Measurements from ENCODE around the gene GUCA2B.

Gene GUCA2B

DNA sequence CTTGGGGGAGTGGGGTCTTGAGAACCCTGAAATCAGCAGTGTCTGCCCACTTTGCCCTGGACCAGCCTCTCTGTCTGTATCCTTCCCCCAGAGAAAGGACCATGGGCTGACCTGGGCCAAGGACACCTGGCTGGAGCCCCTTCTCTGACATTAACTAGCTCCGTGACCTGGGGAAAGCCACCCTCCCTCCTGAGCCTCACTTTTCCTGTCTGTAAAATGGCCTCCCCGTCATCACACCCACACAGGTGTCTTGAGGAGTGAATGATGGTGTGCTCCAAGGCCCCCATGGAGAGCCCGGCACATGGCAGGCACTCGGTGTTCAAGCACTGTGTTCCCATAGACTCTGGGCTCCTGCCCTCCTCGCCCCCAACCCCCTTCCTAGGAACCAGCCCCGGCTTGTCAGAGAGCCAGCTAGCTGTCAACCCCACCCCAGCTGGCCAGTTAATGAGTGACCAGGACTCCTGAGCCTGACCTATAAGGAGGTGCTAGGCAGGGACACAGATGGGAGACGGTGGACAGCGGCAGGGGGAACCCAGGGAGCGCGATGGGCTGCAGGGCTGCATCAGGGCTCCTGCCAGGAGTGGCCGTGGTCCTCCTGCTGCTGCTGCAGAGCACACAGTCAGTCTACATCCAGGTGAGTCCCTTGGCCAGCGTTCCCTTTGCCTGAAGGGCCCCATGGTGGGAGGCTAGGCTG, at the start of gene GUCA2B:
Gene GUCA2B, plus strand, starts transcription at position 504 of the 694 bp plus-strand sequence. Its CDS starts 41 bp downstream, at position 545.
- no peak for DNase-seq (ENCODE audit: low spot score)

DNA sequence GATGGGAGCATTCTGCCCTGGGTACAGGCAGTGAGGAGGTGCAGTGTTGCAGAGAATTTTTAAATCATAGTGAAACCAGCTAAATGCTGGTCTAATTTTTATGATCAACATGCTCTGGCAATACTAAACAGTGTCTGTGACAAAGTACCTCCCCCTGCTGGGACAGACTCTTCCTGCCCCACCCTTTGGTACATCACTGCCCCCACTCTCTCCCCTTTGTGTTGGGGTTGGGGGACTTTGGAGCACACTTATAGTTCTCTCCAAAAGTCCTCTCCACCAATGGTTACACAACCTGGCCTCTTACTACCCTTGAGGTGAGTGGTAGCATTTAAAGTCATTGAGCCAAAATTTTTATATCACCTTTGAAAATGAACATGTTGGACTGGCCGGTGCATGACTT, 48.2 kb upstream of the GUCA2B start:
- no peak for DNase-seq (ENCODE audit: low spot score)

DNA sequence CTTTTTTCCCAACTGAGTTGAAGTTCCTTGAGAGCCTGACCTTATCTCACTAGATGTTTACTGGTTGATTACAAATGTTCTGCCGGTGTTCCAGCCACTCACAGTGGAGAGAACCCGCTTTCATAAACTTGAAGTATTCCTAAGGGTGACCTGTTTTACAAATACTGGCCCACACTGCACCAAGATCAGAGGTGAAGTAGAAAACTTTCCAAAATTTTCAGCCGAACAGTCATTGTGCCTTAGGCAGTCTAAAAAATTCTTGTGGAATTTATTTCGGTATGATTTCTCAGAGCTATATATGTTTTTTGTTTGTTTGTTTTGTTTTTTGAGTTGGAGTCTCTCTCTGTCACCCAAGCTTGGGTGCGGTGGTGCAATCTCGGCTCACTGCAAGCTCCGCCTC, 44.9 kb upstream of the GUCA2B start:
- DNase-seq (ENCODE audit: low spot score), result no peak

DNA sequence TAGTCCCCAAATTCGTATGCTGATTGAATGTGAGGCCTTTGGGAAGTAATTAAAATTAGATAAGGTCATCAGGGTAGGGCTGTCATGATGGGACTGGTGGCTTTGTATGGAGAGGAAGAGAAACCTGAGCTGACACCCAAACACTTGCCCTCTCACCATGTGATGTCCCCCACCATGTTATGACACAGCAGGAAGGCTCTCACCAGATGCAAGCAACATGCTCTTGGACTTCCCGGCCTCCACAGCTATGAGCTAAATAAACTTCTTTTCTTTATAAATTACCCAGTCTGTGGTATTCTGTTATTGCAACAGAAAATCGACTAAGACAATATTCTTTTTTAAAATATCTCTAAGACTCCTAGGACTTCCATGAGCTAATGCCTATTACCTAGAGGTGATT, 43.6 kb upstream of the GUCA2B start:
- DNase-seq (ENCODE audit: low spot score), result no peak

DNA sequence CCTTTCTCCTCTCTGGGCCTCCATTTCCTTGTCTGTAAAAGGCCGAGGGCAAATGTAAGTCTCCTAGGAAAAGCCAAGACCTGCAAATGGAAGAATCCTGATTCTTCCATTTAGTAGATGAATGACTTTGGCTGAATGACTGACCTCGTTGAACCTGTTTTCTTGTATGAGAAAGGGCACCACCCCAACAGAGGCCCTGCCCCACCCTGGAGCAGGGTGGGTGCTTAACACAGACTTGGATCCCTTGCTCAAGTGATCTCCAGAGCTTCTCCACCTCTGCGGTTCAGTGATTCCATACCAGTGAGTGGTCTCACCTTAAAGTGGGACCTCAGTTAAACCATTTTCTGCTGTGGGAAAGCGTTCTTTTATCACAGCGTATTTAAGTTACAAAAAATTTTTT, 39.0 kb upstream of the GUCA2B start:
- no peak for DNase-seq (ENCODE audit: low spot score)

DNA sequence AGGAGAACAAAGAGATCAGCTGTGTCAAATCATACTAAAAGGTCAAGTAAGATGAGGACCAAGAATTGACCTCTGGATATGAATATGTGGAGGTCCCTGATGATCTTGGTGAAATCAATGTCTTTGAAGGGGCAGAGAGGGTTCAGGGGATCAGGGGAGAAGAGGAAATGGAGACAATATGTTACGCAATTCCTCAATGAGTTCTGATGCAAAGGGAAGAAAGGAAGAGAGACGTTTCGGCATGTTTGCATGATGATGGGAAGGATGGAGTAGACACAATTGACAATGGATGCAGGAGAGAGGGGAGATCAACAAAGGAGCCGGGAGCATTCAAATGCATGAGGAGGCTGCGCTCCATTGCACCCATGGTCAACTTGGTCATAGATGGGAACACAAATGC, 36.0 kb upstream of the GUCA2B start:
- no peak for DNase-seq (ENCODE audit: low spot score)

DNA sequence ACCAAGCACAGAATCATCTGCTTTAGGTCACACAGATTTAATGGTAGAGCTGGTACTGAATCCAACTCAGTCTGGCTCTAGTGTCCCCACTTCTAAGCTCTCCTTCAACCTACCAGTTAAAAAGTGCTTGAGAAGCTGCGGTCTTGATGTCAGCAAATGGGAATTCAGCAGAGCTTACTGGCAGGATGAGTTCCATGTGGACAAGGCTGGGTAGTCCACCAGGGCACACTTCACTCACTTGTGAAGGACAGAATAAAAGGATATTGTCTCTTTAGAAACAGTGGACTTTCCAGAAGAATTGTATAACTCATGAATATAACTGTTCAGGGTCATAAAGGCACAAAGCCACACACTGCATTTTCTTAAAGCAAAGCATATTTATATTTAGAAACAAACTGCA, 35.1 kb upstream of the GUCA2B start:
- DNase-seq (ENCODE audit: low spot score), result no peak

DNA sequence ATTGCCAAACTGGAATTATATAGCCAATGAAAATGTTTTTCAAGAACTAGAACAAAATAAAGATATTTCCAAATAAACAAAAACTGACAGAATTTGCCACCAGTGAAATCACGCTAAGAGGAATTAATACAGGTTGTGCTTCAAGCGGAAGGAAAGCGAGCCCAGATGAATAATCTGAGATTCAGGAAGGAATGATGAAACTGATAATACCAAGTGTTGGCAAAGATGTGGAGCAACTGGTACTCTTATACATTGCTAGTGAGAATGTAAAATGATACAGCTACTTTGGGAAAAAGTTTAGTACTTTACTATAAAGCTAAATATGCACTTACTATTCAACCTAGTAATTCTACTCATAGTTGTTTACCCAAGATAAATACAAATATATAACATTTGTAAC, 30.8 kb upstream of the GUCA2B start:
- DNase-seq (ENCODE audit: low spot score), result no peak

DNA sequence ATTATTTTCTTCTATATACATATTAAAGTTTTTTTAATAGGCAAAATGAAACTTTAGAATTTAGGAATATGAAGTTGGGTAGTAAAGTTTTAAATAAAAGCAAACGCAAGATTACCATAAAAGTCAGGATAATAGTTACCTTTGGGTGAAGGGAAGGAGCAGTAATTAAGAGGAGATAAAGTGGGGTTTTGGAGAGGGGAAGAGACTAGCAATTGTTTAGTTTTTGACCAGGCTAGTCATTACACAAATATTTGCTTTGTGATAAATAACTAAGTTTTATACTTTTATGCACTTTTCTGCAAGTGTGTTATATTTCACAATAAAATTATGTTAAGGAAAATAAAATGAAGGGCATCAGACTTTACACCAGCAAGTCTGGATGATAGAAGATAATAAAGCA, 27.7 kb upstream of the GUCA2B start:
- DNase-seq (ENCODE audit: low spot score), result no peak

DNA sequence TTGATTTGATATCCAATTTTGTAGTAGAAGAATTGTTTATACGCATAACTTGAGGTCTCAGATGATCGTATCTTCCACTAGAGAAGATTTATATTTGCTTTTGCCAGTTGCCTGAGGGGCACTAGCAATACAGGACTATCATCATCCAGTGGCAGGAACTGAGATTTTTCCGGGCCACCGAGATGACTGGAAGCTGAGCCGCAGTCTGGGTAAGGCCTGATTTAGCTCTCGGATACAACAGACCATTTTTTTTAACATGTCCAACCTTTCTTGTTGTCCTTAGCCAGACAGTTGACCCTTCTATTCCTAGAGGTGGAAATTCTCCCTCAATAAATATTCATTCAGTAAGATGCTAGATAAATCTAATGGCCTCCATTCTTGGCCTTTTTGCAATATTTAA, 25.4 kb upstream of the GUCA2B start:
- no peak for DNase-seq (ENCODE audit: low spot score)

DNA sequence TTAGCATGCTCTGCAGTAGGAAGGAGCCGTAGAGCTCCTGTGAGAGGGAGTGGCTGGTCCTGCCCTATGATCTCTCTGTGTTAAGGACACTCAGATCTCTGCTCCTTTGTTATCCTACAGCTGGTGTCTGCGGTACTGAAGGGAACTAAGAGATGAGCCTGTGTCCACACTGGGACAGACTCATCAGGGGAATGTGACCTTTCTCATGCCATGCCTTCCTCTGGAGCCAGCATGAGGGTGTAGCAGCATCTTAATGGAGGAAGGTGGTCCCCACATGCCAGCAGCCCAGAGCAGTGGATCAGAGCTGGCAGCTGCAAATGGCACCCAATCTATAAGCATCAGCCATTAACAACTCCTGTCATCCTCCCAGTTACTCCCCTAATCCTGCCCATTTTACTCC, 24.7 kb upstream of the GUCA2B start:
- DNase-seq (ENCODE audit: low spot score), result no peak

DNA sequence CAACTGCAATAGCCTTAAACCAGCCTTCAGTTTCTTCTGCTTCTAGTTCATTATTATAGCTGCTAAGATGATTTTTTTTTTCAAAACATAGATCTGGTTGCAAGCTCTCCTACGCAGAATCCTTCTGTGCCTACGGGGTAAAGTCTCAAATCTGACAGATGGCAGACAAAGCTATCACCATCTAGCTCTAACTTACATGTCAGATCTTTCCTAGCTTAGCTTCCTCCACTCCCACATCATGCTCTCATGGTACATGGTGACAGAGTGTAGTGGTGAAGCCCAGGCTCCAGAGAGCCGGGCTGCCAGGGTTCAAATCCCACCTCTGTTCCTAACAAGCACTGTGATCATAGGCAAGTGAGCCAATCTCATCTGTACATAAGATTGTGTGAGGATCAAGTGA, 24.2 kb upstream of the GUCA2B start:
- no peak for DNase-seq (ENCODE audit: low spot score)

DNA sequence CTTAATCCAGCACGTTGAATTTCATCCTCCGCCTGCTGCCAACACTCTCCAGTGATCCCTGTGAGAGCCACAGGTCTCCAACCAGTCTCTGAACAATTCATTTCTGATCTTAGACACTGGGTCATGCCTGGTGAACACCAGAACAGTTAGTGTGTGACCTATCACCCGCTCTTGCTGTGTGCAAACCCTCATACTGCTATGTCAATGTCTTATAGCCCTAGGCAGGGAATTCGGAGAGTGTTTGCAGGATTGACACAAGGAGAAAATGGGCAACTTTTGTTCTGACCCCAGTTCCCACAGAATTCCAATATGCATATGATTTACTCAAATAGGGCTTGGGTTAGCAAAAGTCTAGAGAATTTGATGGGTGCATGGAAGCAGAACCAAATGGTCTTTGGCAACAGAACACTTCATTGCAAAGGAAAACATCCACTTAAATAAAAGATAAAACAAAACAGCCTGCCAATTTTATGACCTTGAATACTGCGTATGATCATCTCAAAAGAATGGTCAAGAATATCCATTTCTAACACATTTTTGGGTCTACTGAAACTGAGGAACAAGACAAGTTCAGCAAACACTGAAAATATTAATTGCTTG, 23.0 kb upstream of the GUCA2B start:
- DNase-seq (ENCODE audit: low spot score), result no peak

DNA sequence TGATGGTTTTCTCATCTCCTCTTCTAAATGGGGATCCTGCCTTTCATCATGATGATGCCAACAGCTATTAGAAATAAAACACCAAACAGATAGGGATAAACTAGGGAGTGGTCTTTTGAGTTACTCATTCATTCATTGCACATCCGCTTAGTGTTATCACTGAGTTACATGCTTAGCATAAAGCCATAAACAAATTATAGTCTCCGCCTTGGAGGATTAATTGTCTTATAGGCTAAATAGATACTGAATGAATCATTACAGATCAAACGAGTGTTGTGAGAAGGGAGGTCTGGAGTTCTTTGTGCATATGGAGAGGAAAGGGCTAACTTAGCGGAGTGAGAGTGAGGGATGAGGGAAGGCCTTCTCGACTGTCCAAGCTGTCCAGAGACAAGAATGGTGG, 19.8 kb upstream of the GUCA2B start:
- DNase-seq (ENCODE audit: low spot score), result no peak

DNA sequence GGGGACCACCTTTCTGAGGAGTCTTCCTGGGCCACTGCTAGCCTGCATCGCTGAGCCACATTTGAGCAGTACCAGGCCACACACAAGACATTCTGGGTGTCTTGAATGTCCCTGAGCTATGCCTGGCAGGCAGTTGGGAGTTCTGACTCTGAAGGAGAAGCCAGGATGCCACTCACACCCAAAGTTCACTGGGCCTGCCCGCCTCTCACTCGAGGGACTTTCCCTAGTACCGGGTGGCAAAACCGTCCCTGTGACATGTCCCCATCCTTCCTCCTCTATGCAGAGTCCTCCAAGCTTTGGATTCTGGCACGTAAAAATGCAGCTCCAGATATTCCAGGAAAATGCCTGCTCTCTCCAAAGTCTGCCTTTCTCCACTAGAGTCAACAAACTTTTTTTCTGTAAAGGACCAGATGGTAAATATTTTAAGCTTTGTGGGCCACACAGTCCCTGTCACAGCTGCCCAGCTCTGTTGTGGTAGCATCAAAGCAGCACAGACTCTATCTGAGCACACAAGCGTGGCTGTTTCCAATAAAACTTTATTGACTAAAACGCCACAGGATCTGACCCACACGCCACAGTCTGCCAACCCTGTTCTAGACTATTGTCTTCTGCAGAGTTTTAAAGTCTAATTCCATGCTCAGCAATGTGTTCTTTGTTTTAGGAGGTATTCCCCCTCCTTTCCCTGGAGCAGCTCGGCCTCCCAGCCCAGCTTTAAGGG, 19.2 kb upstream of the GUCA2B start:
- DNase-seq (ENCODE audit: low spot score), result no peak

DNA sequence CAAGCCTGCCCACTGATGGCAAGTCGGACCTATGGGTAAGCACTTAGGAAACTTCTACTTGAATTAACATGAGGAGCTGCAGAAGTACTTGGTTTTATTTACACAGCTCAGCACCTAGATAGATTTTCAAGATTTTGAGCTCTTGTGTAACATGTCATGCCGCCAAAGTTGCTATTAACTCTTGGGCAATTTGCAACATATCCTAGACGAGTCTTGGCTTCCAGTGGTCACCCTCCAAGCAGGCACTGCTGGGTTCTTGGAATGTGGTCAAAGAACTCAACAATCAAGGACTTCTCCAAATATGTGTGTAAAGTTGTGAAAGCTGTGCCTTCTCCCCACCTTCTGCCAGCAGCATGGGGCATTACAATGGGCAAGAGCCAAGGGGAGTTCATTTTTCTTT, 17.8 kb upstream of the GUCA2B start:
- DNase-seq (ENCODE audit: low spot score), result no peak

DNA sequence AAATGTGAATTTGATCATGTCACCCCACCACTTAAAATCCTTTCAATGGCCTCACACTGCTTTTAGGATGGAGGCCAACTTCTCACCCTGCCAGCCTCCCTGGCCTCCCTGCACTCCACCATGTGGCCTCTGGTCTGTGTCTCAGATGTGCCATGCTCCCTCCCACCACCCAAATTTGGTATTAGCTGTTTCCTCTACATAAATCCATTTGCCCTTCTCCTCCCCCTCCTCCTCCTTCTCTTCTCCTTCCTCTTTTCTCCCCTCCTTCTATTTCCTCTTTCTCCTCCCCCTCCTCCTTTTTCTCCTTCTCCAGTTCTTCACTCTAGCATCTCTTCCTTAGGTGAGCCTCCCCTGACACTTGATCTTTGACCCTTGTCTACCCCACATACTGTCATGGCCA, 16.7 kb upstream of the GUCA2B start:
- no peak for DNase-seq (ENCODE audit: low spot score)

DNA sequence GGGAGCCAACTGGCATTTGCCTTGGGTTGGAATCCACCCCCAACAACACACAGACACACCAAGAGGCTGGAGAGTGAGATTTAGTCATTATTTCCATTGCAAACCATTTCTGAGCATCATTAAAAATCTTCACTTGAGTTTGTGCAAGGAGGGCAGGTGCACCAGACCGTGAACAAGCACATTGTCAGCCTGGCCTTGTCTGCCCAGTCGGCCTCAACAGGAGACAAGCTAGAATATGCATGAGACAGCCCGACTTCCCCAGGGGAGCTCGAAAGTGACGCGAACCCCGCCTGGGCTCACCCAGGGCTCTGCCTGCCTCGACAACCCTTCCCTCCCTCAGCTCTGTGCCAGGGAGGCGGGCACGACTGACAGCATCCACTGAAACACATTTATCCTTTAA, 15.4 kb upstream of the GUCA2B start:
- no peak for DNase-seq (ENCODE audit: low spot score)

DNA sequence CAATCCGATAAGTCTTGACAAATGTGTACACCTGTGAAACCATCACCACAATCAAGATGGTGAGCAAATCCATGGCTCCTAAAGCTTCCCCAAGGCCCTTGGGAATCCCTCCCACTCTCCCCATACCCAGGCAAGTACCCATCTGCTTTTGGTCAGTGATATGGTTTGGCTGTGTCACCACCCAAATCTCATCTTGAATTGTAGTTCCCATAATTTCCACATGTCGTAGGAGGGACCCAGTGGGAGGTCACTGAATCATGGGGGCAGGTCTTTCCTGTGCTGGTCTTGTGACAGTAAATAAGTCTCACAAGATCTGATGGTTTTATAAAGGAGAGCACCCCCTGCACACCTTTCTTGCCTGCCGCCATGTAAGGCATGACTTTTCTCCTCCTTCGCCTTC, 14.6 kb upstream of the GUCA2B start:
- no peak for DNase-seq (ENCODE audit: low spot score)

DNA sequence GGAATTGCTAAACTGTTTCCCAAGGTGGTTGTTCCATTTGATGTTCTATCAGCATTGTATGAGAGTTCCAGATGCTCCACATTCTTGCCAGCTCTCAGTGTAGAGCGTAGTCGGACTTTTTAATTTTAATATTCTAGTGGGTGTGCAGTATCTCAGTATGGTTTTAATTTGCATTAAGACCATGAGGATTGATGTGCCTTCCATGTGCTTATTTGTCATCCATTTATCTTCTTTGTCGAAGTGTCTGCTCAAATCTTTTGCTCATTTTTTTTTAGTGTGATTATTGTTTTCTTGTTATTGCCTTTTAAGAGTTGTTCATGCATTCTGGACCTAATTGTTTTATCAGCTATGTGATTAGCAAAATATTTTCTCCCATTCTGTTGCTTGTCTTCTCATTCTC, 13.8 kb upstream of the GUCA2B start:
- DNase-seq (ENCODE audit: low spot score), result no peak

DNA sequence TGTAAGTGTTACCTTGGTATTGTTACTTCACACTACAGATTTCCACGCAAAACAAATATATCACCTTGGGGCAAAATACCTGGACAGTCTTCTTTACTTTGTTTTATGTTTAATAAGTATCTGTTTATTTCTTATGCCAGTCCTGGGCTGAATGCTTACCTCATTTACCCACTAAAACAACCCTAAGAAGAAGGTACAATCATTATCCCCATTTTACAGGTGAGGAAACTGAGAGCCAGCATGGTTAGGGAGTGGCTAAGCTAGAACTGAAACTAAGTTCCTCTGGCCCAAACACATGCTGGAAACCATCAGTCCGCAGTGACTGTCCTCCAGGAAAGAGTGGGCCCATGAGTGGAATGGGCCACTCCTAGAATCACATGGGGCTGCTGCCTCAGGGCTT, 13.0 kb upstream of the GUCA2B start:
- DNase-seq (ENCODE audit: low spot score), result no peak

DNA sequence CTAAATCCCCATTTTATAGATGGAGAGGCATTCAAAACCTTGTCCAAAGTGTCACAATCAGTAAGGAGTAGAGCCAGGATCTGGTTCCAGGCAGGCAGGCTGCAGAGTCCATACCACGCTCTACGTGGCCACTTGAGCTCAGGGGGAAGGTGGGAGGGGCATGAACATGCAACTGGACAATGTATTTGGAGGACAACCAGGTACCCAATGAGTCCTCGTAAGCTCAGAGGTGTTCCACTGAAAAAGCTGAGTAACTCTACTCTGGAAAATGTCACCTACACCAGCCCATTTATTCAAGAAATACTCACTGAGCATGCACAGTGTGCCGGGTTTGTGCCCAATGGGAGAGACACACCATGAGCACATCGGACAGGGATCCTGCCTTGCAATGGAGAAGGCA, 11.2 kb upstream of the GUCA2B start:
- DNase-seq (ENCODE audit: low spot score), result no peak

DNA sequence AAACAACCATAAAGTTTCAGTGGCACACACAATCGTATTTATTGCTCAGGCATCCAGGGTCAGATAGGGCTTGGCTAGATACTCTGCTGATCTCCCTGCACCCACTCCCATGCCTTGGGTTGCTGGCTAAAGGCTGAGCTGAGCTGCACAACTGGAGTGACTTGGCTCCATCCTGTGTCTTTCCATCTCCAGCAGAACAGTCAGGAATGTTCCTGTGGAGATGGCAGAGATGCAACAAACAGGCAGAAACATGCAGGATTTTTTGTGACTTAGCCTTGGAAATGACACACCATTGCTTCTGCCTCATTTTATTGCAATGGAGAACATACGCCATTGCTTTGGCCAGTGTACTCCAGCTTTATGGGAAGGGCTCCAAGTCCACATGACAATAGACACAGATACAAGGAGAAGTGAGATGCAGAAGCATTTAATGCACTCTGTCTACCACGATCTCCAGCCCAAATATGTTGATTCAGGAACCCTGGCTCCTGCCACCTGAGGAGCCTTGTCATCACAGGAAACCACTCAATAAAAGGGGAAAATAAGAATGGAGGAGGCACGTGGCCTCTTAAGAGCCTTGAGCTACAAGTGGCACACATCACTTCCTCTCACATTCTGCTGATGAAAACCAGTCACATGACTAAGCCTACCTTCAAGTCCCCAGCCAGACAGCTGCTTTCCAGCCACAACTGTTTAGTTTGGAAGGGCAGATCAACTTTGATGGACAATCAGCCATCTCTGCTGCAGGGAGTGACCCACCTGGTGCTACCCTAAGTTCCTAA, 10.1 kb upstream of the GUCA2B start:
- no peak for DNase-seq (ENCODE audit: low spot score)
